Transverse colon (tissue), 3 donors: ENCODE results near the gene CACNA1G.

Experiments
- CTCF ChIP-seq, 5 experiments: fragments of 200-600 bp in 3 of 5; fragments of 450-650 bp in 2 of 5; sonication (generic) in 3 of 5; IDR thresholded peaks; 1 replicate in 2 of 5; 2 replicates in 3 of 5; pipeline ENCODE4 v1.5.1; 2016 to 2017; ENCODE audit warnings: antibody characterized with exemption in 5 of 5, inconsistent platforms in 3 of 5, mild to moderate bottlenecking in 2 of 5, moderate library complexity in 1 of 5
- EP300 ChIP-seq: sonication (generic); formaldehyde crosslinking; IDR thresholded peaks from one replicate; pipeline ENCODE4 v1.6.1; 2017; ENCODE audit warnings: antibody characterized with exemption, low read depth

- TF ChIP-seq CTCF (IDR thresholded peaks at IDR 0.05) (no peak), EP300 (no peak)
Observed at GRCh38 chr17:50663812-50664374, 103.4 kb downstream of the CACNA1G start.
